DOHH2 (cell line): Measurements from ENCODE around the gene SLC8A1.

ENCODE experiments used
- H3F3A ChIP-seq: fragments of 200-600 bp; sonication (generic), shearing (Covaris generic); 2 replicates; pipeline ENCODE4 v1.6.0; 2016; ENCODE audit warnings: antibody characterized with exemption, mild to moderate bottlenecking; ENCODE audit not compliant: control insufficient read depth, insufficient read depth
- H3K27ac ChIP-seq: fragments of 200-600 bp; sonication (generic); 2 replicates; pipeline ENCODE4 v1.5.1; 2014; ENCODE audit warnings: low read depth, mild to moderate bottlenecking, low read length, moderate library complexity
- H3K27me3 ChIP-seq: fragments of 200-600 bp; sonication (generic); 2 replicates; pipeline ENCODE4 v1.6.1; 2014; ENCODE audit warnings: mild to moderate bottlenecking, low read length, mixed read lengths; ENCODE audit not compliant: control insufficient read depth
- H3K36me3 ChIP-seq: fragments of 200-600 bp; sonication (generic); 2 replicates; pipeline ENCODE4 v1.6.1; 2014; ENCODE audit warnings: mild to moderate bottlenecking, low read length, moderate library complexity, mixed read lengths; ENCODE audit not compliant: control insufficient read depth
- H3K4me1 ChIP-seq: fragments of 200-600 bp; sonication (generic); 2 replicates; pipeline ENCODE4 v1.6.1; 2014; ENCODE audit warnings: mild to moderate bottlenecking, low read length, mixed read lengths; ENCODE audit not compliant: control insufficient read depth
- H3K4me2 ChIP-seq: fragments of 200-600 bp; sonication (generic); 2 replicates; pipeline ENCODE4 v1.6.0; 2014; ENCODE audit warnings: mild to moderate bottlenecking, low read length, moderate library complexity
- H3K4me3 ChIP-seq: fragments of 200-600 bp; sonication (generic); 2 replicates; pipeline ENCODE4 v1.5.1; 2014; ENCODE audit warnings: mild to moderate bottlenecking, low read length, mixed read lengths
- H3K79me2 ChIP-seq: fragments of 200-600 bp; sonication (generic); 2 replicates; pipeline ENCODE4 v1.6.1; 2014; ENCODE audit warnings: mild to moderate bottlenecking, low read length, mixed read lengths; ENCODE audit not compliant: control insufficient read depth
- H3K9me2 ChIP-seq: fragments of 200-600 bp; sonication (generic); replicated peaks from 2 replicates; pipeline ENCODE4 v1.6.1; 2014; ENCODE audit warnings: mild to moderate bottlenecking, low read length, mixed read lengths; ENCODE audit not compliant: control insufficient read depth
- H3K9me3 ChIP-seq: fragments of 200-600 bp; sonication (generic); 2 replicates; pipeline ENCODE4 v1.6.1; 2014; ENCODE audit warnings: antibody characterized with exemption, low read length, mixed read lengths; ENCODE audit not compliant: control insufficient read depth, insufficient read depth
- H4K20me1 ChIP-seq: fragments of 200-600 bp; sonication (generic); 2 replicates; pipeline ENCODE4 v1.6.0; 2014; ENCODE audit warnings: low read depth, mild to moderate bottlenecking, antibody characterized with exemption, low read length, moderate library complexity; ENCODE audit not compliant: control insufficient read depth, insufficient read depth
- CTCF ChIP-seq: fragments of 200-600 bp; sonication (generic); IDR thresholded peaks from one replicate; pipeline ENCODE4 v1.5.1; 2014; ENCODE audit warnings: antibody characterized with exemption, mild to moderate bottlenecking, low read depth, low read length; ENCODE audit not compliant: poor library complexity, severe bottlenecking
- EZH2phosphoT487 ChIP-seq: fragments of 200-600 bp; sonication (generic); IDR thresholded peaks from 2 replicates; pipeline ENCODE4 v1.6.1; 2017; ENCODE audit warnings: borderline replicate concordance, mild to moderate bottlenecking, antibody characterized with exemption, low read length, moderate library complexity, mixed read lengths

Gene SLC8A1

GRCh38 chr2:40374543-40375240, 77.2 kb downstream of the SLC8A1 start:
- Histone ChIP-seq H4K20me1 (no peaks in the 10 kb centered on the region), H3K4me2 (no peak overlapping the region)

GRCh38 chr2:40373111-40373510, 78.8 kb downstream of the SLC8A1 start:
- no peaks in the 10 kb centered on the region for H3K27me3 ChIP-seq
- no peaks in the 10 kb centered on the region for H3K9me2 ChIP-seq
- no peaks in the 10 kb centered on the region for H3F3A ChIP-seq
- no peaks in the 10 kb centered on the region for H4K20me1 ChIP-seq
- H3K4me3 ChIP-seq: no peak overlapping the region
- peaks cover 14% of the 10 kb centered on the region for H3K36me3 ChIP-seq
- peaks cover 25% of the 10 kb centered on the region for H3K4me1 ChIP-seq
- no peak overlapping the region for H3K4me2 ChIP-seq
- TF ChIP-seq EZH2phosphoT487 (no peak), CTCF (no peak)
- no peaks in the 10 kb centered on the region for H3K9me3 ChIP-seq
- no peak overlapping the region for H3K27ac ChIP-seq
- H3K79me2 ChIP-seq: peaks cover 34% of the 10 kb centered on the region

More at GRCh38 chr2:40374543-40375240, 77.2 kb downstream of the SLC8A1 start:
- H3K36me3 ChIP-seq: peaks cover 8% of the 10 kb centered on the region
- no peak overlapping the region for H3K4me3 ChIP-seq
- H3F3A ChIP-seq: no peaks in the 10 kb centered on the region
- peaks cover 18% of the 10 kb centered on the region for H3K4me1 ChIP-seq
- H3K27me3 ChIP-seq: no peaks in the 10 kb centered on the region
- peaks cover 22% of the 10 kb centered on the region for H3K79me2 ChIP-seq
- H3K27ac ChIP-seq: no peak overlapping the region
- no peaks in the 10 kb centered on the region for H3K9me2 ChIP-seq
- H3K9me3 ChIP-seq: 0 out of 2 replicates have a peak, but pooled peaks cover 4% of the 10 kb centered on the region
- TF ChIP-seq CTCF (no peak), EZH2phosphoT487 (no peak)

GRCh38 chr2:40372283-40372985, 79.5 kb downstream of the SLC8A1 start:
- TF ChIP-seq CTCF (no peak), EZH2phosphoT487 (no peak)
- Histone ChIP-seq H3K9me3 (no peaks in the 10 kb centered on the region), H3K9me2 (no peaks in the 10 kb centered on the region), H3K4me1 (peaks cover 32% of the 10 kb centered on the region), H3K4me3 (no peak overlapping the region), H3K4me2 (no peak overlapping the region), H3F3A (no peaks in the 10 kb centered on the region), H3K36me3 (peaks cover 20% of the 10 kb centered on the region), H3K79me2 (peaks cover 41% of the 10 kb centered on the region), H3K27ac (no peak overlapping the region), H4K20me1 (no peaks in the 10 kb centered on the region), H3K27me3 (no peaks in the 10 kb centered on the region)
